ENCODE measurements around the gene ANKS3.

Gene ANKS3

DNA sequence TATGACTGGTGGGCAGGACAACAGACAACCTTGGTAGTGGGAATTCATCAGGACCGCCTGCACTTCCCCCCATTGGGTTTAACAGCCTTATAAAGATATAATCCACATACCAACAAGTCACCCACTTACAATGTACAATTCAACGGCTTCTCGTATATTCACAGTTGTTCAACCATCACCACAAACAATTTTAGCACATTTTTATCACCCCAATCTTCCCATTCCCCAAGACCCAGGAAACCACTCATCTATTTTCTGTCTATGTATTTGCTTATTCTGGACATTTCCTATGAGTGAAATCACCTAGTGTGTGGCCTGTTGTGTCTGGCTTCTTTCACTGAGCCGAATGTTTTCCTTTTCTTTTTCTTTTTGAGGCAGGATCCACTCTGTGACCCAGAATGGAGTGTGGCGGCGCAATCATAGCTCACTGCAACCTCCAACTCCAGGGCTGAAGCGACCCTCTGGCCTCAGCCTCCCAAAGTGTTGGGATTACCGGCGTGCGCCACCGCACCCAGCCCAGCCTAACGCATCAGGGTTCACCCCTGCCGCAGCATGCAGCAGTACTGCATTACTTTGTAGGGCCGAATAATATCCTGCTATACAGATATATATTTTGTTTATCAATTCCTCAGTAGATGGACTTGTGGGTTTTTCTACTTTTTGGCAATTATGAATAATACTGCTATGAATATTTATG is 10.9 kb downstream of the ANKS3 start:
- DNase-seq, result no peak

DNA sequence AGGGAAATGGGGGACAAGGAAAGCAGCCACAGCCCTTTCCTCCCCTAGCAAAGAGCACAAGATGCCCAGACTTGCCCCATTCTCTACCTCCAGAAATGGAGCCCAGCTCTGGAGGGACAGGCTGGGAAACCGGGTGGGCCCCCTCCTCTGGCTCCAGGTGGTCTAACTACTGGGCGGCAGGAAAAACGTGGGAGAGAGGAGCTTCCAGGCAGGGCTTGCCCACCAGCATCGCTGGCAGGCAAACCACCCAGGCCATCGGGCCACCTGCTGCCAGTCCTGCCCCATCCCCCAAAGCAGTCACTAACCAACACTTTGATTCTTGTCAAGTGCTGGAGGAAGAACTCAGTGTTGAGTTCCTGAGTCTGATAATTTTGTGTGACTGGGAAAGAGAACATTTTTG is 15.6 kb downstream of the ANKS3 start:
- no peak for DNase-seq

DNA sequence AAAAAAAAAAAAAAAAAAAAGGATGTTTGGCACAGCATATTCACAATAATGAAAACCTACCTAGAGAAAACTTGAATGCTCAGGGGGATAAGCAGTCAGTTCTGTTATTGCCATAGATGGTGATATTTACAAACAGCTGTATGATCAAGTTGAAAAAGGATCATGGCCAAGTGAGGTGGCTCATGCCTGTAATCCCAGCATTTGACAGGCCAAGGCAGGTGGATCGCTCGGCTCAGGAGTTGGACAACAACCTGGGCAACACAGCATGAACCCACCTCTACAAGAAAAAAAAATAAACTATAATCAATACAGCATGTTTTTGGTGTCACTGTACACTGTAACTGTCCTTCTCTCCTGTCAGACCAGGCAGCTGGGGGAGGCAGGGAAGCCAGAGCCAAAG is 19.1 kb downstream of the ANKS3 start:
- no peak for DNase-seq

DNA sequence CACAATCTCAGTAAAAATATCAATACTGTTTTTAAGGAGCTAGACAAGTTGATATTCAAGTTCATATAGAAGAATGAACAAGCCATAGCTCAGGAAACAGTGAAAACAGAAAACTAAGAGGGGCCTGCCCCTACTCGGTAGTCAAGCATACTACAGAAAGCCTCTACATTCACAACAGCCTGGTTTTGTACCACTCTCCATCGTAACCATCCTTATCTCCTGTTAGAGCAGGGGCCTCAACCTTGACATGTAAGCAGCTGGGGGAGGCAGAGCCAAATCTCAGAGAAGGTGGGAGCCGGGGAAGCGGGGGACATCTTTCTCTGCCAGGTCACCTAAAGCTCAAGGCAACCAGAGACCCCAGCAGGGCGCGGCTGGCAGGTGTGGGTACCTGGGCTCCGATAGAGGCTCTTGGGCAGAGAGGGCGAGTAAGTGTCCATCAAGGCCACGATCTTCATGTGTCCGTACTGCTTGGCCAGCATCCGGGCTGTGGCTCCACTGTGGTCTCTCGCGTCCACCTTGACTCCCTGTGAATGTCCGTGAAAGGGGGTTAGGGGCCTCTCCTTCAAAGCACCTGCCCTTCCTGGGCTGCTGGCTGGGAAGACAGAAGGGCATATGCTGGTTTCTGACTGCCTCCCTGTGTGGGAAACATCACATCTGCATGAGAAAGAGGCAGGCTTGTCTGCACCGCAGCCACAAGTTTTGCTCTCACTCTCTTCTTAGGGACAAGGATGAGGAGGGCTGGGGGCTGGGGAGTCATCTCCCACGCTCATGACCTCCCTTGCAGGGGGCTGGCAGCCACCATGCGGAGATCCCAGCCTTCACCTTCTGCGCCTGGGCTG is 20.2 kb downstream of the ANKS3 start:
- no peak for DNase-seq

DNA sequence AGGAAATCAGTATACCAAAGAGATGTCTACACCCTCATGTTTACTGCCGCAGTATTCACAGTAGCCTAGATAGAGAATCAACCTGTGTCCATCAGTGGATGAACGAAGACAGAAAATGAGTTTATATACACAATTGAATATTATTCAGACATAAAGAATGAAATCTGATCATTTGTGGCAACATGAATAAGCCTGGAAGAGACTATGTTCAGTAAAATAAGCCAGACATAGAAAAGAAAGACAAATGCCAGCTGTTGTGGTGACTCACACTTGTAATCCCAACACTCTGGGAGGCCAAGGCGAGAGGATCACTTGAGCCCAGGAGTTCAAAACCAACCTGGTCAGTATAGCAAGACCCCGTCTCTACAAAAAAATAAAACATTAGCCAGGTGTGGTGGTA is 24.6 kb downstream of the ANKS3 start:
- no peak for DNase-seq

DNA sequence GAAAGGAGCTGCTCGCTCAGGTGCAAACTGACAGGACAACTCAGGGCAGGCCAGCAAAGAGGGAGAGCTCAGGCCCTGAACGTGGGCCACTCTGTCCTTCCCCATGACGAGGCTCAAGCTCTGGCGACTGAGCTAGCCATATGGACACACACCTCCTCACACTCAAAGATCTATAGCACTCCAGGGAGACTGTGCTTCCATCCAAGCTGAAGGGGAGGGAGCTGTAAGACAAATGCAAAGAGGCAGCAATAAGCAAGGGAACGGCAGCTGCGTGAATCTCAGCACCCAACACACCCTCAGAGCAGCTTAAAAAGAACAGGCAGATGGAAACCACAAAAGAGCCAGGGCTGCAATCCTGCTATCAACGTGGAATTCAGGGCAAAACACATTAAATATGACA is 27.2 kb downstream of the ANKS3 start:
- DNase-seq, result no peak

DNA sequence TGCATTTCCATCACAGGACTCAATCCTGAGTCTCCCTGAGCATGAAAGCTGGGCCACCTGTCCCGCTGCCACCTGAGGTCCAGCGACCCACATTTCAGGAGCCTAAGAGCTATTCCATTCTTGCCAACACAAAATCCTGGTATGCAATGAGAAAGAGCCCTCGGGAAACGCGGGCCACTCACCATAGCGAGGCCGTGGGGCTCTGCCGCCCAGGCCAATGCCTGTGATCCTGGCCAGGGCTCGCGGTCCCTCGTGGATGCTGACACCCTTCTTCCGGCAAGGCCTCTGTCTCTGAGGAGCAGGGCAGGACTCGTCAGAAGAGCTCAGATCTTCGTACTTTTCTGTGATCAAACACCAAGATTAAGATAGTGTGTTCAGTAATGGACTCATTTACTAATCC is 29.2 kb downstream of the ANKS3 start:
- DNase-seq, result no peak

DNA sequence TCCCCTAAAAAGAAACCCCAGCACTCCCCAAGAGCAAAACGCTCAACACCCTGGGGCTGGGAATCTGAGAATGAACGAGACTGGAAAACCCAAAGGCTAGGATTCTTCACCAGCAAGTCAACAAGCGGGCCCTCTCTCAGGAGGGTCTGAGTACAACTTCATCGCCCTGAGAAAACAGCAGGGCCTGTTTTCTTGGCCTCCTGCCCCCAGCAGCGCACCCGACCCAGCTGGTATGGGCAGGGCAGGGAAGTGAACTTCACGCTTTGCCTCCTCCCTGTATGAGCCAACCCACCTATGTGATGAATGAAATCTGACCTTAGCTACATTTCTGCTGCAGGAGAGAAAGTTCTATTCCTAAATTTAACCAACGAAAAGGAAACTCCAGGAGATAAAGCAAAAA is 29.6 kb downstream of the ANKS3 start:
- DNase-seq, result no peak

DNA sequence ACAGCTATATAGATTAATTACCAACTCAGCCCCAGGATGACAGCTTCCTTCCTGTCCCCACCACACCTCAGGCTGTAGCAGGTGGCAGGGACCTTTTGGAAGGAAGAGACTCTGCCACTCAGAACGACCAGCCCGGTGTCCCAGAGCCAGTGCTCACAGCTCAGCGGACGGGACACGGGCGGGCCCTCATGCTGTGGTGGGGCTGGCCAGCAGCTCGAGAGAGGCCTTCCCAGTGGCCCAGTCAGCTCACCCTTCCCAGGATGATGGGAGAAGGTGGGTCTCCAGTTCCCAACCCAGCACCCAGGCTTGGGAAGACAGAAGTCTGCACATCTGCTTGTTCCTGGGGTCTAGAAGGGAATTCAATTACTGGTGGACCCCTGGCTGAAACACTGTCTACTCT is 30.2 kb downstream of the ANKS3 start:
- no peak for DNase-seq

DNA sequence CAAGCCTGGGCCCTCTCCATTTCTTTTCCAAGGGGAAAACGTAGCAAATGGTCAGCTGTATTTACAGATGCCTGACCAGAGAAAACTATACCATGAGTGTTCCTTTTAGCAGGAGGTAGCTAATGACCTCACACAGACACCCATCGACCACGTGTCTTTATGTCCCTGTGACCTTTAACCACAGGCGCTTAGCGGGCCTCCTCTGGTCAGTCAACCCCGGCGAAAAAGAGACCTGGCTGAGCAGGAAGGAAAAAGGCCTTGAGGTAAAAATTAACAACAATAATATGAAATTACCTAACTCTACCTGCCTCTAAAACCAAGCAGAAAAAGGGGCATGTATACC is 31.6 kb downstream of the ANKS3 start:
- no peak for DNase-seq

DNA sequence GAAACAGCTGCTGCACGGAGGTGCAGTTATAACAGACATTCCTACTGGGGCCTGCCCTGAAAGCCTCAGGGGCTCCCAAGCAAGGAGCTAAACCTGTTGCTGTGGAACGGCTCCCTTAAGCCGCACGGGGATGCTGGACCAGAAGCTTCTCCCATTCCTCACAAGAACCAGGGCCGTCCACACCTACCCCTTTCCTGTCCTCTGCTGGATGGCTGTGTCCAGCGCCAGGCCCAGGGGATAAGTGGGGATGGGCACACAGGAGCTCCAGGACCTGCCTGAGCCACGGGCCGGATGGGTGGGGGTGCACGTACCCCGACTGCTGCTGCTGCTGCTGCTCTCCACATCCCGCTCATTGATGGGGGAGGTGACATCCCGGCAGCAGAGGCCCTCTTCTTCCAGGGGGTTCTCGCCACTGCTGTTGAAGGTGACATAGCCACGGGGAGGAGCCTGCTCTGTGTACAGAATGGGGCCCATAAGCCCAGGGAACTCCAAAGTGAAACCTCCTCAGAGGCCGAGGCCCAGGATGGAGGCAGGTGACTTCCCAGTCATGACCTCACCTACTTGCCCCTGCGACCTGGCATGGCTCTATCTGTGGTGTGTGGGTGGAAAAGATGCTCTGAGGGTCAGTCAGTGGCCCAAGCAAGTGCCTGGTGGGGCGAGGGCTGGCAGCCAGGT is 32.1 kb downstream of the ANKS3 start:
- DNase-seq, result no peak

DNA sequence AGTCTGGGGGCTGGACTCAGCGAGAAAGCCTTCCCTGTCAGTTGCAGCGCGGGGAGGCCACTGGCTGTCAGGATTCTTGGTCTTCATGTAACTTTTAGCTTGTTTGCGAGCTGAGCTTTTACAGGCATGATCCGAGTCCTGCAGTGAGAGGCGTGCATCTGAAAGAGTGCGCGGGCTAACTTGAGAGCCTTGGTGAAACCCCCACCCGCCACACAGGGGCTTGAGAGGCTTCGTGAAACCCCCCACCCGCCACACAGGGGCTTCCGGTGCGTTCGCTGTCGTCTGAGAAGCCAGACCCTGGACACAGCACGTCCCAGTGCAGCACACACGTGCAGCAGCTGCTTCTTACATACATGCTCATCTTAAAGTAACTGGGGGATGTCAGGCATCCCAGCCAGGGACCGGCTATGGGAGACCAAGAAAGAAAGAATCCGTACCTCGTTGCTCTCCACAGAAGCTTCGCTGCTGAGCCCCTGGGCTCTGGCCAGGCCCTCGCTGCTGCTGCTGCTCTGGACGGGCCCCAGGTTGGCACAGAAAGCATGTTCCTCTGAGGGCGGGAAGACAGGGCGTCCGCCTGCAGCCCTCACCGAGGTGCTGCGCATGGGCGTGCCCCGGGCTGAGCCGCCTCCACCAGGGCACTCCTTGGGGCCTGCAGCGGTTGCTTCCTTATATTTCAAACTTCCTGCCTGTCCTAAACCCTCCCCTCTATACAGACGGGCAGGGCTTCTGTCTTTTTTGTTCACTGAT is 32.9 kb downstream of the ANKS3 start:
- DNase-seq, result no peak

DNA sequence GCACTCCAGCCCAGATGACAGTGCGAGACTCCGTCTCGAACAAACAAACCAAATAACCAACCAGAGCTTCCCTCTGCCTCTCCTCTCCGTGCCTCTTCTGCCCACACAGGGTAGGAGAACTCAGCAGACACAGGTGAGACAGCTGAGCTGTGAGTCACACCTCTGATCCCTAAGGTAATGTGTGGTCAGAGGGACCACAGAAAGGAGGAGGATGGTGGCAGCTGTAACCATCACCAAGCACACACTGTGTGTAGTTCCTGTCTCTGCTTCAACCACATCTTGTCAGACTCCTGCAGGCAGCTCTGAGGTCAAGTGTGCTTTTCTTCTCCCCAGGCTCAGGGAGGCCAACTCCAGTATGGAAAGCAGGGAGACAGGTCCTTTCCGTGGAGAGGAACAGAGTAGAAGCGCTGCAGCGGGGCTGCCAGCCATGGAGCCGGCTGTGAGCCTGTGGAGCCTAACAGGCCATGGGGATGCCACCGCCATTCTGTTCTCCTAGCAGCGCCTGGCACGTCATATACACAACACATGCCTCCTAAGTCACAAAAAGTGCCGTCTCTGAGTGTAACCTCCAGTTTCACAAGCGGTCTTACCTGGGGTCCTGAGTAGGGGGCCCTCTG is 33.6 kb downstream of the ANKS3 start:
- no peak for DNase-seq

DNA sequence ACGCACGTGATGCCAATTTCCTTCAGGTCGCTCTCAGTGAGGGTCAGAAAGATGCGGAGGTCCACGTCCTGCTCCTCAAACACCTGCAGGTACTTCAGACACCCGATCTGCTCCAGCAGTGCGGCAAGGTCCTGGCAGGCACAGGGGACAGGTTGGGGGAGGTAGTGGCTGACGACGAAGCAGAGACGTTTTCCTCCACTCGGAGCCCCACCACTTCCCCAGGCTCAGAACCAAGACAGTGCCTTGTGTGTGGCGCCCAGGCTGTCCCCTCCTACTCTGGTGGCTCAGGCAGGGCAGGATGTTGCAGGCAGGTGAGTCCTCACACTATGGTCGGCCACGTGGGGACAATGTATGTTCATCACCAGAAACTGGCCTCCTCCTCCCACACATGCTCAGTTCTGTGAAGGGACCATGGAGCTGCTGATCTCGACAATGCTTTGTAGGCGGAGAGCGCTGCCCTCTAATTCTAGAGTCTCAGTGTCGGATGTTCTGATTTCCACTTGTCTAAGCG is 35.0 kb downstream of the ANKS3 start:
- no peak for DNase-seq

DNA sequence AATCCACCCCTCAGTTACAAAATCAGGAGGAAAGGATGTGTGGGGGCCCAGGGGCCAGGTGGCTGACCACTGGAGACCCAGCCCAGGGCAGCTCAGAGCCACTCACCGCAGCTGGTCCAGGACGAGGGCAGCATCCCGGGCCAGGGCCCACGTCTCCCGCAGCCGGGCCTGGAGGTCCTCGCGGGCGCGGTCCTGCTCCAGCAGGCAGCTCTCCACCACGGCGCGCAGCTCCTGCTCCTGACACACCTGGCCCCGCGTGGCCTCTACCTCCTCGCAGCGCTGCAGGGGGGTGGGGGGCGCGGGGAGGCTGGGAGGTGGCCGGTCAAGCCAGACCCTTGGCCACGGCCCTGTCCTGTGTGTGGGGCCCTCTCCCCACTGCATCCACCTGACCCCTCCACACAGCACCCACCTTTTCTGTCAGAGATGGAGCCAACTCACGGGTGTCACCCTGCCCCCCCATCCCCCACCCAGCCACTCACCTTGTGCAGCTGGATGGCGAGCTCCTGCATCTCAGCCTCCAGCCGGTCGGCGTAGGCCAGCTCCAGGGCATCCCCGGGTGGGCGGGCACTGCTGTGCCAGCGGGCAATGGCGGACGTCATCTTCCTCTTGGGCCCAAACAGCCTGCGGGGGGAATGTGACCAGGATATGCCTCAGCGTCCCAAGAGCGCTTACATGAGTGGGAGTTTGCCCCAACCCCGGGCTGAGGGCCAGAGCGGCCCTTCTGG is 35.6 kb downstream of the ANKS3 start:
- DNase-seq, result no peak

DNA sequence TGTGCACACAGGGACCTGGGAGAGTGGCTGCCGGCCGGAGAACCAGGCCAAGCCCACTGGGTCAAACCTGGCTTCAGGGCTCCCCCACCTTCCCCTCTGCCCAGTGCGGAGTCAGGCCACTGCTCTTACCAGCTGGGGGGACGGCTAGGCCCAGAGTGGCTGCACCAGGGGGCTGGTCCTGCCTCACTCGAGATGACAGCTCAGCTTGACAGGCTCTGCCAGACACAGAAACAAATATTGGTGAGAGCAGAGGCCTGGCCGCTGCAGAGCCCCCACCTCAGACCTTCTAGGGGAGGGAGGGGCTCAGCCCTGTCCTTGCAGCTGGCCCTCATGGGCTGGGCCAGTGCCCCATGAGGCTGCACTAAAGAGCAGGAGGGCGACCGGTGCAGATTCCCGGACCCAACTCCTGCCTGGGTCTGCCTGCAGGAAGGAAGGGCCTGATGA is 36.2 kb downstream of the ANKS3 start:
- no peak for DNase-seq

DNA sequence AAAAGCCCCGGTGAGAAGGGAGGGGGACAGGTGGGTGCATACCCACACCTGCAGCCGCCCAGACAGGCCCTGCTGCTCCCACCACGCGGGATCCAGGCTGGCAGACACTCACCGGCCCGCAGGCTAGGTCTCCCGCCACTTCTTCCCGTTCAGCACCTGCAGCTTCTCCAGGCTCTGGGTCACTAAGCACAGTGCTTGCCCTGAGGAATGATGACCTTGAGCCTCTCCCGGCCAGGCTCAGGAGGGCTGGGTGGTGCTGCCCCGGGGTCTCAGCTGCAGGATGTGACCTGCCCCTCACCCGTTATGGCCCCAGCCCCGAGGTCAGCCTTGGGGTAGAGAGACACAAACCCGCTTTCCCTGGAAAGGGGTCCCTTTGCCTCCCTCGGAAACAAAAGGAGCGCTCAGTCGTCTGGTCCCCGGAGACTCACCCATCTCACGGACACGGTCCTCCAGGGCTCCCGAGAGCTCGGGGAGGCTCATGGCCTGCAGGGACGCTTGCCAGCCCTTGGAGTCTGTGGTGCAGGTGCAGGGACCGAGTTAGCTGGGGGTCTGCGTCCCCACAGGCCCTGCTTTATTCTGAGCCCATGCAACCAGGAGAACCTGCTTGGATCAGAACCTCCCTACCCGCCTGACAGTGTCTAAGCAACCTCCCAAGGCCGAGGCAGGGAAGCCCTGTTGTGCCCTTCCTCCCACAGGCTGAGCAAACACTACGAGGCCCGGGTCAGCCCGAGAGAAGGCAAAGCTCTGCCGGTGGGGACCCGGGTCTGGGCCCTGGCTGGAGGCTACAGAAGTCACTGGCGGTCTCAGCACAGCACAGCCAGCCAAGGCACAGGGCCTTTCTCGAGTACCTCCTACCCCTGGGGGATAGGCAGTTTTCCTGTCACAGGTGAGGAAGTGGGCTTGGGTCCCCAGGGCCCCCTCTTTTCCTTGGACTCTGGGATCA is 36.9 kb downstream of the ANKS3 start:
- DNase-seq, result no peak

DNA sequence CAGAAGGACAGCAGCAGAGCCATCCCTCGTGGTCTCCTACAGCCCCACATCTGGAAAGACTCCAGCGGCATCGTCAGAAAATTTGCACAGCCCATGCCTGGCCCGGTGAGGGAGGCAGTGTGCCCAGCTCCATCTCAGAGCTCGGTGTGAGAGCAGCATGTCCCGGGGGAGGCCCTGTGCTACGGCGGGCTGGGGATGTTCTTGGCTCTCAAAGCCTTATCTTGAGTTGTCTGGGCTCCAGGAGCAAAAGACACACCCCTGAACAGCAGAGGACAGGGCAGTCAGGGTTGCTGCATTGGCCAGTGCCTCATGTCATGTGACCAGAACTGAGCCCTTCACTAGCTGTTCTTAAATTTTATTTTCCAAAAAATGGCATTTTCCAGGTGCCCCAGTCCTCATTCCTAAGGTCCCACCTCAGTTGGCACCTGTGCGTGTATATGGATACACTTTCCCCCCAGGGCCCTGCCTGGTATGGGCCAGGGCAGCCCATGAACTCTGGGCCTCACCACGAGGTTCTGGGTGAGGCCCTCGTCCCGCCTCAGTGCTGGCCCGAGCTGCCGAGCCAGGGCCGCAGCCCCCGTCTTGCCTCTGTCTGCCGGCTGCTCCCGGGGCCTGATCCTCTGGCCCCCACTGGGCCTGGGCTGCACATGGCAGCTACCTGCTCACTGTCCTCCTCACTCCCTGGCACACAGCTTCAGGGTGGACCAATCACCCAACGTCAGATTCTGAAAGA is 37.7 kb downstream of the ANKS3 start:
- DNase-seq, result no peak

DNA sequence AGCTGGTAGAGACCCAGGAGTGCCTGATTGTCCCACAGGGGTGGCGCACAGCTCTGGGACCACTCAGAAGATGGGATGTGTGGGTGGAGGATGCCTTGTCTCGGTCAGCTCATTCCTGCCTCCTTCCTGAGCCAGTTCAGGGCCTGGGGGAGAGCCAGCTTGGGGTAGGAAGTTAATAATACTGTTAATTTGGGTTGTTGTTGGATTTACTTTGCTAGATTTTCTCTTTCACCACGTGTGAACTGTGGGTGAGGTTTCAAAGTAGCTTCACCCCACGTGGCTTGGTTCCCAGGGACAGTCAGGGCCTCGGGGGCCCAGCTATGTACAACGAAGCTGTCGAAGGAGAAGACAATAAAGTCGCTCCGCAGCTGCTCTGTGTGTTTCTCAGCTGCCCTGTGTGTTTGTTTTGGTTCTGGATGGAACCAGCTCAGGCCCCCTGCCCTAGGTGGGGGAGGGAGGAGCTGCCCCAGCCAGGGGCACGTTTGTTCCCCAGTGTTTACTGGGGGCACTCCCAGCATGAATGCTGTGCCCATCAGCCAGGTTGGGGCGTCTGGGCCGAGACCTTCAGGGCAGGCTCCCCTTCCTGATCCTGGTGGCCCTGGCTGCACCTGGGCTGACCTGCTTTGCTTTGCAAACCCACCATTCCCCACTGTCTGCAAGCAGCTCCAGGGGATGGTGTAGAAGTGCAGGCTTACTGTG is 38.4 kb downstream of the ANKS3 start:
- no peak for DNase-seq
